Esophagus muscularis mucosa (tissue), 3 donors: Measurements from ENCODE around the gene NCOA1.

Source experiments
- CTCF ChIP-seq, 3 experiments: fragments of 200-600 bp in 2 of 3; fragments of 450-650 bp in 1 of 3; sonication (generic) in 2 of 3; IDR thresholded peaks; one replicate each; pipeline ENCODE4 v1.5.1; 2017 to 2019; ENCODE audit warnings: antibody characterized with exemption in 3 of 3, mild to moderate bottlenecking in 2 of 3, moderate library complexity in 1 of 3
- EP300 ChIP-seq: sonication (generic); formaldehyde crosslinking; IDR thresholded peaks from one replicate; pipeline ENCODE4 v1.6.1; 2017; ENCODE audit warnings: antibody characterized with exemption

- TF ChIP-seq CTCF (IDR thresholded peaks at IDR 0.05) (no peak), EP300 (no peak)
Observed at GRCh38 chr2:24659862-24660261, 168.8 kb downstream of the NCOA1 start.
